Muscle layer of duodenum (tissue), 2 donors: ENCODE measurements around the gene SOAT2.
"Not testable (repeated sequence)": the region's sequence is repeated elsewhere in the genome, so short reads cannot be mapped to it uniquely, and the experiment has no call there.

Source experiments
- H3K27ac ChIP-seq: one replicate; pipeline ENCODE4 v1.7.0; 2013; ENCODE audit warnings: mild to moderate bottlenecking, low read length
- H3K27me3 ChIP-seq: one replicate; pipeline ENCODE4 v1.7.0; 2013; ENCODE audit warnings: low read depth, mild to moderate bottlenecking, control low read depth, low read length
- H3K36me3 ChIP-seq, 2 donors: one replicate each; pipeline ENCODE4 v1.7.0; 2013; ENCODE audit warnings: low read length in 2 of 2, control low read depth in 1 of 2, mild to moderate bottlenecking in 1 of 2; ENCODE audit not compliant: insufficient read depth in 2 of 2, control insufficient read depth in 1 of 2
- H3K4me1 ChIP-seq, 2 donors: one replicate each; pipeline ENCODE4 v1.7.0; 2013; ENCODE audit warnings: low read length in 2 of 2, mild to moderate bottlenecking in 2 of 2, control low read depth in 1 of 2, moderate library complexity in 1 of 2; ENCODE audit not compliant: insufficient read depth in 2 of 2, control insufficient read depth in 1 of 2
- H3K4me3 ChIP-seq, 2 donors: one replicate each; pipeline ENCODE4 v1.7.0; 2013; ENCODE audit warnings: low read length in 2 of 2, low read depth in 1 of 2, mild to moderate bottlenecking in 1 of 2
- H3K9me3 ChIP-seq, 2 donors: one replicate each; pipeline ENCODE4 v1.7.0; 2013; ENCODE audit warnings: low read length in 2 of 2, control low read depth in 1 of 2, mild to moderate bottlenecking in 1 of 2; ENCODE audit not compliant: control insufficient read depth in 1 of 2
- donor health status: healthy.

The SOAT2 gene

GRCh38 chr12:53094796-53095595, 8.3 kb upstream of the SOAT2 start:
- H3K4me1 ChIP-seq: peaks cover 9 to 26% of the 10 kb centered on the region in 2 donors
- H3K27me3 ChIP-seq, H3K4me3 ChIP-seq, H3K9me3 ChIP-seq, H3K27ac ChIP-seq, H3K36me3 ChIP-seq: not testable (repeated sequence)

GRCh38 chr12:53095596-53095895, 7.7 kb upstream of the SOAT2 start:
- H3K4me1 ChIP-seq: peaks cover 7 to 26% of the 10 kb centered on the region in 2 donors
- not testable (repeated sequence) for H3K9me3 ChIP-seq, H3K36me3 ChIP-seq, H3K4me3 ChIP-seq, H3K27me3 ChIP-seq, H3K27ac ChIP-seq

GRCh38 chr12:53096089-53096741, 7.1 kb upstream of the SOAT2 start:
- no peaks in the 10 kb centered on the region for H3K9me3 ChIP-seq
- peak overlapping the region; percentile 59 to 75 for H3K4me3 ChIP-seq
- peaks cover 3 to 26% of the 10 kb centered on the region in 2 donors for H3K4me1 ChIP-seq
- H3K27me3 ChIP-seq: no peaks in the 10 kb centered on the region
- peak overlapping the region; percentile 80 for H3K27ac ChIP-seq
- peaks cover 0 to 5% of the 10 kb centered on the region in 2 donors for H3K36me3 ChIP-seq

- Histone ChIP-seq H3K36me3 (peaks cover 0 to 5% of the 10 kb centered on the region in 2 donors), H3K27ac (peak overlapping the region; percentile 76), H3K27me3 (no peaks in the 10 kb centered on the region), H3K4me3 (peak overlapping the region; percentile 59 to 75), H3K9me3 (no peaks in the 10 kb centered on the region), H3K4me1 (peaks cover 3 to 26% of the 10 kb centered on the region in 2 donors)
Measured at GRCh38 chr12:53096759-53097158, 6.5 kb upstream of the SOAT2 start.

GRCh38 chr12:53097207-53097563, 6.1 kb upstream of the SOAT2 start:
- no peaks in the 10 kb centered on the region for H3K27me3 ChIP-seq
- no peaks in the 10 kb centered on the region for H3K9me3 ChIP-seq
- H3K27ac ChIP-seq: peak overlapping the region; percentile 76
- peaks cover 3 to 26% of the 10 kb centered on the region in 2 donors for H3K4me1 ChIP-seq
- peak overlapping the region; percentile 59 to 75 for H3K4me3 ChIP-seq
- peaks cover 0 to 5% of the 10 kb centered on the region in 2 donors for H3K36me3 ChIP-seq

GRCh38 chr12:53097564-53098353, 5.5 kb upstream of the SOAT2 start, which contains the start of gene IGFBP6:
Gene IGFBP6, plus strand, starts transcription at chr12:53097667. Its CDS starts 51 bp downstream, at chr12:53097718.
- Histone ChIP-seq H3K36me3 (peaks cover 0 to 5% of the 10 kb centered on the region in 2 donors), H3K9me3 (no peaks in the 10 kb centered on the region), H3K4me3 (peak within 1 kb of the TSS; percentile 59 to 75), H3K4me1 (peaks cover 9 to 26% of the 10 kb centered on the region in 2 donors), H3K27ac (peak within 1 kb of the TSS; percentile 76), H3K27me3 (no peaks in the 10 kb centered on the region)

- Histone ChIP-seq H3K4me3 (peak overlapping the region; percentile 56 to 75), H3K4me1 (peaks cover 15 to 26% of the 10 kb centered on the region in 2 donors), H3K27me3 (no peaks in the 10 kb centered on the region), H3K9me3 (no peaks in the 10 kb centered on the region), H3K36me3 (peaks cover 0 to 5% of the 10 kb centered on the region in 2 donors), H3K27ac (peak overlapping the region; percentile 76)
Measured at GRCh38 chr12:53098354-53098981, 4.8 kb upstream of the SOAT2 start.

GRCh38 chr12:53099071-53099882, 4.0 kb upstream of the SOAT2 start:
- Histone ChIP-seq H3K4me3 (peak overlapping the region; percentile 14 to 75), H3K27me3 (no peaks in the 10 kb centered on the region), H3K4me1 (peaks cover 22 to 24% of the 10 kb centered on the region in 2 donors)

GRCh38 chr12:53100466-53101151, 2.7 kb upstream of the SOAT2 start:
- Histone ChIP-seq H3K4me3 (no peak overlapping the region), H3K4me1 (peaks cover 22 to 23% of the 10 kb centered on the region in 2 donors), H3K36me3 (peaks cover 0 to 5% of the 10 kb centered on the region in 2 donors), H3K27ac (no peak overlapping the region), H3K27me3 (no peaks in the 10 kb centered on the region), H3K9me3 (no peaks in the 10 kb centered on the region)

More at GRCh38 chr12:53099071-53099882, 4.0 kb upstream of the SOAT2 start:
- peak overlapping the region; percentile 76 for H3K27ac ChIP-seq
- peaks cover 0 to 5% of the 10 kb centered on the region in 2 donors for H3K36me3 ChIP-seq
- H3K9me3 ChIP-seq: no peaks in the 10 kb centered on the region

- Histone ChIP-seq H3K36me3 (peaks cover 0 to 5% of the 10 kb centered on the region in 2 donors), H3K9me3 (no peaks in the 10 kb centered on the region), H3K27ac (no peak overlapping the region), H3K27me3 (no peaks in the 10 kb centered on the region), H3K4me1 (peaks cover 22 to 23% of the 10 kb centered on the region in 2 donors), H3K4me3 (no peak overlapping the region)
Measured at GRCh38 chr12:53101266-53101665, 2.0 kb upstream of the SOAT2 start.
